ENCODE measurements around the gene NEAT1. TPM values are rescaled to one million over a fixed set of nuclear protein-coding genes. Genes with fewer than 3 reads are reported as not detected.

NEAT1 gene
- total RNA-seq, 2 experiments from 2014 or later: 525 to 618 TPM

DNA sequence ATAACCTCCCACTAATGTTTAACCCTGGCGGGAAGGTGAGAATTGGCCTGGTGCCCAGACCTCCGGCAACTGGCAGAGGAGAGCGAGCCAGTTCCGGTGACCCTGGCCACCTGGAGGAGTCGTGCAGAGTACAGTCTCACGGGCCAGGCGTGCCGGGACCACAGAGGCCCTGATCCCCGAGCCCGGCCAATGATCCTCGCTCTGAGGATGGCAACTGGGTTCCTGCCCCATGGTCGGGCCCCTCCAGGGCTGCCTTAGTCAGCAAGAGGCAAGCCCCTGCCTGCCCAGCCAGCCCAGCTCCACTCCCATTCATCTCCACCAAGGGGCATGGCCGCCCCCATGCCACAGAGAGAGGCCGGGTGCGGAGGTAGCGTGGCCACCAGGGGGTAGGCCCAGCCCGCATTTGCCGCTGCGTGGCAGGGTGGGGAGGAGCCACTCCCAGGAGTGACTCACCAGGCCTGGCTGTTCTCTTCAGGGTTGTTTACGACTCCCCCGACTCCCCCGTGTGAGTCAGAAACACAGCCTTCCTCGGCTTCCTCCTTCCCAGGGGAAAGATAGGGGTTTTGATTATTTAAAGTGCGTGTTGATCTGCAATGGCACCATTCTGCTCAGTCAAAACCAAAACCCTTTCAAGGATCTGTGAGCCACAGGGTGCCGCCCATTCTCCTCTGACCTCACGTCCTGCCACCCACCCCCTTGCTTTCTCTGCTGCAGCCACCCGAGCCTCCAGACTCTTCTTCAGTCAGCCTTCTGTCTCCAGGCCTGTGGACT, 40.4 kb upstream of the NEAT1 start, which contains the start of gene SLC25A45:
Gene SLC25A45 (minus strand): TSS at position 614 of the 771 bp plus-strand sequence. CDS start 695 bp downstream, outside the sequence.
- no peaks in the 10 kb centered on the region for H3K36me3 Mint-ChIP-seq
- CTCF ChIA-PET: interaction anchor here (0.6 to 3.5 kb wide), 14 partner anchors 14 to 165 kb away, joined by 3 to 22 read pairs (median 4); partner anchors contain the start of gene MALAT1
- peak; percentile 94 for DNase-seq
- peak within 1 kb of the TSS; percentile 80 for H3K4me3 Mint-ChIP-seq
- ATAC-seq: peak; percentile 84
- H3K27me3 Mint-ChIP-seq: no peaks in the 10 kb centered on the region
- H3K27ac Mint-ChIP-seq: peak within 1 kb of the TSS; percentile 98
- no peaks in the 10 kb centered on the region for H3K9me3 Mint-ChIP-seq (ENCODE audit: low read depth)
- peaks cover 51% of the 10 kb centered on the region for H3K4me1 Mint-ChIP-seq

DNA sequence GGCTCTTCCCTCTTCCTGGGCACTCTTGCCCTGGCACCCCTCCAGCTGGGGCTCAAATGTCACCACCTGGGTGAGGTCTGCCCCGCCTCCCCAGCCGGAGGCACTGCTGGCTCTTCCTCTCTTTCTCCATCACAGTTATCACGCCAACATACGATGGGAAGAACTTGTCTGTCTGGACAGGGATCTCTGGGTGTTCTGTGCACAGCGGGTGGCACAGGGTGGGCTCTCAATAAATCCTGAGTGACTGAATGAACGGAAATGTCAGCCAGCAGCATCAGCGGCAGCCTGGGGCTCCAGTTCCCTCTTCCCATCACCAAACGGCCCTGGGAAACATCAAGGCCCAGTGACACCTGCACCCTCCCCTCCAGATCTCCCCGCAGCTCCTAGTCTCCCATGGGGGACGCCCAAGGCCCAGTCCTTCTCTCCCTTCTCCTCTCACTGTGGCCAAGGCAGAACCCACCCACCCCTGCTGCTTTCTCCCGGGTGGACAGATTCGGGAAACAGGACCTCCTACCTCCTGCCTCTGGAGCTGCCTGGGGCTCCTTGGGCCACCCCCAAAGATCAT, 39.7 kb upstream of the NEAT1 start:
- CTCF ChIA-PET: interaction anchor here (0.7 to 3.5 kb wide), 7 partner anchors 15 to 127 kb away, joined by 3 to 22 read pairs (median 5); no protein-coding TSS in a partner anchor
- DNase-seq: no peak
- Mint-ChIP-seq H3K36me3 (no peaks in the 10 kb centered on the region), H3K9me3 (ENCODE audit: low read depth) (no peaks in the 10 kb centered on the region), H3K4me3 (peak overlapping the region; percentile 80), H3K27ac (peak overlapping the region; percentile 98), H3K27me3 (no peaks in the 10 kb centered on the region), H3K4me1 (peaks cover 54% of the 10 kb centered on the region)
- ATAC-seq: no peak

DNA sequence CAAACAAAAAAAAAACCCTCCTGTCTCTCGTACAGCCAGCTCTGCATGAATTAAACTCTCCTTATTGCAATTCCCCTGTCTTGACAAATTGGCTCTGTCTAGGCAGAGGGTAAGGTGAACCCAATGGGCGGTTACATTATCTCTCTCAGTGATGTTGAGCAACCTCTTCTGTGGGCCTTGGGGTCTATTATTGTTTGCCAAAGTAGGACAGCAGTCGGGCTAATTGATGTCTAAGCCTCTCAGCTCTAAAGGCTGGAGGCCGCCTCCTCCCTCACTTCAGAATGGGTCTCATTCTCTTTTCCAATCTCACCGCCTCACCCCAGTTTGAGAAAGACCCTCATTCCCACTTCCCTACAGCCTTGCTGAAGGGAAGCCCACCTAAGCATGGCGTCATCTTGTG, 38.8 kb upstream of the NEAT1 start:
- CTCF ChIA-PET: interaction anchor here (1.0 to 3.5 kb wide), 2 partner anchors 126 to 157 kb away, joined by 3 to 22 read pairs; no protein-coding TSS in a partner anchor
- Mint-ChIP-seq H3K27me3 (no peaks in the 10 kb centered on the region), H3K36me3 (peaks cover 5% of the 10 kb centered on the region), H3K27ac (peak overlapping the region; percentile 93), H3K9me3 (ENCODE audit: low read depth) (no peaks in the 10 kb centered on the region), H3K4me1 (peaks cover 62% of the 10 kb centered on the region), H3K4me3 (peak overlapping the region; percentile 11)
- DNase-seq: no peak
- no peak for ATAC-seq

DNA sequence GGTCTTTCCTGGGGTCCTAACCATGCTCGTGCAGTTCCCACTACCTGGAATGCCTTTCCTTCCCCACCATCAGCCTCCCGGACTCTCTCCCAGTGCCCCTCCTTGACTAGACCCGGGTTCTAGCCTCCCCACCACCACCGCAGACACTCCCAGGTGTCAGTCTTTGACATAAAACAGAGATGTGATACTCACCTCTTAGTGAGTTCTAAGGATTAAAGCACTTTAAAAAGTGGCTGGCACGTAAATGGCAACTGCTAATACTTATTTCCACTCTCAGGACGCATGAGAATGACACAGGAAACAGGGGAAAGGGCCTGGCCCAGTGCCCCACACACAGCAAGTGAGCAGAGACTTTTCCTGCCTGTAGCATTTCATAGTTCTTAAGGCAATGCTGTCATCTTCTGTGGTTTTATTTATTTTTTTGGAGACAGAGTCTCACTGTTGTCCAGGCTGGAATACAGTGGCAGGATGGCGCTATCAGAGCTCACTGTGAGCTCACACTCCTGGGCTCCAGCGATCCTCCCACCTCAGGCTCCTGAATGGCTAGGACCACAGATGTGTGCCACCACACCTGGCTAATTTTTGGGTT, 38.2 kb upstream of the NEAT1 start:
- peaks cover 7% of the 10 kb centered on the region for H3K36me3 Mint-ChIP-seq

DNA sequence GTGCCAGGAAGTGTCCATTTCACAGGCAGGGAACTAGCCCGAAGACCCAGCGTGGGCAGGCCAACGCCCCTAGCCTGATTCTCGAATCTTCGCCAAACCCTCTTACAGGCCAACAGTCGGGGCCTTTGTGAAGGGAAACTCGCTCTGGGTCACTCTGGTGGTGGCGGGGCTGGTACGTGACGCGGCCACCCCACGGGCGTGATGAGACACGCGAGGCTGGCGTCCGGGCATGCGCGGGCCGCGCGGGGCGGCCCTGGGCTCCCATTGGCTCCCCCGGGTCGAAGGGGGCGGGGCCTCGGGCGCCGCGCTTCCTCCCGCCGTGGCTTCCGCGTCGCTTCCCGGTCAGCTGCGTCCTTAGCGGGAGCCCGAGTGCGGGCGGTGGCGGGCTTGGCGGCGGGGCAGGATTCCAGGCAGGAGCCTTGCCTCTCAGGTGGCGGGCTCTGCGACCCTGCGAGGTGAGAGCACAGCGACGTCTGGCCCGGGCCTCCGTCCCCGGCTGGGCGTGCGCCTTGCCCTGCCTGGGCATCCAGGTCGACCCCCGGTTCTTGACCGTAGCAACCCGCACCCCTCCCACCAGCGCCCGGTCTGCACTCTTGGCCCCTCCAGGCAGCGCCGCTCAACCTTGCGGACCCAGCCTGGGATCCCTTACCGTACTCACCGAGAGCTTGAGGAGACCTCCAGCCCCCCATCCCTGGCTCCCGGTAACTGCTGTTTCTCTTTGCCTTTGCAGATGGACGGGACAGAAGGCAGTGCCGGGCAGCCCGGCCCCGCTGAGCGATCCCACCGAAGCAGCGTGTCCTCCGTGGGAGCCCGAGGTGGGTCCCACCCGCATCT, 36.1 kb upstream of the NEAT1 start, which contains the start of gene FRMD8:
Gene FRMD8 (plus strand): TSS at position 331 of the 834 bp plus-strand sequence. CDS start 400 bp downstream, at position 731.
- peaks cover 75% of the 10 kb centered on the region for H3K4me1 Mint-ChIP-seq
- no peaks in the 10 kb centered on the region for H3K9me3 Mint-ChIP-seq (ENCODE audit: low read depth)
- H3K27me3 Mint-ChIP-seq: no peaks in the 10 kb centered on the region
- CTCF ChIA-PET: interaction anchor here (0.9 to 4.0 kb wide), 15 partner anchors 19 to 172 kb away, joined by 3 to 24 read pairs (median 4); partner anchors contain the start of genes LTBP3, NEAT1 and SCYL1
- DNase-seq: peak; percentile 89
- ATAC-seq: peak; percentile 63
- H3K36me3 Mint-ChIP-seq: peaks cover 7% of the 10 kb centered on the region
- peak within 1 kb of the TSS; percentile 85 for H3K4me3 Mint-ChIP-seq
- peak within 1 kb of the TSS; percentile 93 for H3K27ac Mint-ChIP-seq

More for the DNA sequence above, 38.2 kb upstream of the NEAT1 start:
- Mint-ChIP-seq H3K27me3 (no peaks in the 10 kb centered on the region), H3K4me3 (peak overlapping the region; percentile 27), H3K4me1 (peaks cover 69% of the 10 kb centered on the region), H3K9me3 (ENCODE audit: low read depth) (no peaks in the 10 kb centered on the region), H3K27ac (peak overlapping the region; percentile 93)
- ATAC-seq (no peak), DNase-seq (no peak)
- CTCF ChIA-PET: interaction anchor here (1.0 to 3.5 kb wide), 4 partner anchors 32 to 156 kb away, joined by 3 to 22 read pairs (median 4); no protein-coding TSS in a partner anchor

DNA sequence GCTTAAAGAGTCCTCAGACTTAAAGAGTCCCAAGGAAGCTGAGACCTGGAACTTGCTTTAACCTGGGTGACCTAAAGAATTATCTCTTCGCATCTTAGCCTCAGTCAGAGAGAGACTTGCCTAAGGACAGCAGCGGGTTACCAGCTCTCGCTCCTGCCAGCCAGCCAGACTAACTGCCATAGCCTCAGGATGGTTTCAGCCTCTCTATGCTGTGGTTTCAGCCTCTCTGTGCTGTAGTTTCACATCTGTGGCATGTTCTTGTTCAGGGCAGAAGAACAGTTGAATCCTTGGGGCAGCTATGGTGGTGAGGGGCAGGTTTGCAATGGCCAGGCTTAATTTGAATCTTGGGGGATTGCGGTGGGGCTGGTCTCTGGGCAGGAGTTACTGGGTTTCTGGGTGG, 33.9 kb upstream of the NEAT1 start:
- H3K27me3 Mint-ChIP-seq: no peaks in the 10 kb centered on the region
- peak overlapping the region; percentile 24 for H3K4me3 Mint-ChIP-seq
- CTCF ChIA-PET: interaction anchor here (0.8 to 4.0 kb wide), 10 partner anchors 10 to 152 kb away, joined by 3 to 24 read pairs (median 6); no protein-coding TSS in a partner anchor
- ATAC-seq: no peak
- peak overlapping the region; percentile 8 for H3K27ac Mint-ChIP-seq
- no peaks in the 10 kb centered on the region for H3K9me3 Mint-ChIP-seq (ENCODE audit: low read depth)
- peaks cover 59% of the 10 kb centered on the region for H3K4me1 Mint-ChIP-seq
- no peak for DNase-seq
- H3K36me3 Mint-ChIP-seq: peaks cover 7% of the 10 kb centered on the region

DNA sequence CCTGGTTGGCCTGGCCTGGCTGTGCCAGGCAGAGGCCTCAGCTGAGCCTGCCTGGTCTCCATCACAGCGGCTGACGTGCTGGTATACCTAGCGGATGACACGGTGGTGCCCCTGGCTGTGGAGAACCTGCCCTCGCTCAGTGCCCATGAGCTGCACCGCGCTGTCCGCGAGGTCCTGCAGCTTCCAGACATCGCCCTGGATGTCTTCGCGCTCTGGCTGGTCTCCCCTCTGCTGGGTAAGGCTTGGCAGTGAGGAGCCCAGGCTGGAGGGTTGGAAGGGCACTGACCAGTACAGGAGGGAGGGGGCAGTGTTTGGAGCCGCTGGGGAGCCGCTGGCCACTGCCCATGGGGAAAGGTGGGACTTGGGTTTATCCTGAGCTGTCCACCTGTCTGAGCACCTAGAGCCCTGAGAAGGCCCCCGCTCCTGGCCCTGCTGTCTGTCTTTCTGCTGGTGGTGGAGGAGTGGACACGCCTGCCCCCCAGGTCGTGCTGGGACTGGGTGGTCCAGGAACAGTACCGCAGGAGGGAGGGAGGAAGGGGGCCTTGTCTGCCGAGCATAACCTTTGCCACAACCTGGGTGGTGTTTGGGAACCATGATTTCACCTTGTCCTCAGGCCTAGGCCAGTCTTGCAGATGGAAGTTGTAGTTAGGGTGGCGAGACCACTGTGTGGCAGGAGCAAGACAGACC, 33.2 kb upstream of the NEAT1 start:
- CTCF ChIA-PET: interaction anchor here (1.4 to 4.0 kb wide), 3 partner anchors 27 to 120 kb away, joined by 3 to 24 read pairs (median 6); no protein-coding TSS in a partner anchor
- ATAC-seq (no peak), DNase-seq (no peak)
- no peaks in the 10 kb centered on the region for H3K27me3 Mint-ChIP-seq
- H3K27ac Mint-ChIP-seq: peak overlapping the region; percentile 34
- H3K9me3 Mint-ChIP-seq (ENCODE audit: low read depth): no peaks in the 10 kb centered on the region
- no peak overlapping the region for H3K4me3 Mint-ChIP-seq
- peaks cover 7% of the 10 kb centered on the region for H3K36me3 Mint-ChIP-seq
- peaks cover 52% of the 10 kb centered on the region for H3K4me1 Mint-ChIP-seq

DNA sequence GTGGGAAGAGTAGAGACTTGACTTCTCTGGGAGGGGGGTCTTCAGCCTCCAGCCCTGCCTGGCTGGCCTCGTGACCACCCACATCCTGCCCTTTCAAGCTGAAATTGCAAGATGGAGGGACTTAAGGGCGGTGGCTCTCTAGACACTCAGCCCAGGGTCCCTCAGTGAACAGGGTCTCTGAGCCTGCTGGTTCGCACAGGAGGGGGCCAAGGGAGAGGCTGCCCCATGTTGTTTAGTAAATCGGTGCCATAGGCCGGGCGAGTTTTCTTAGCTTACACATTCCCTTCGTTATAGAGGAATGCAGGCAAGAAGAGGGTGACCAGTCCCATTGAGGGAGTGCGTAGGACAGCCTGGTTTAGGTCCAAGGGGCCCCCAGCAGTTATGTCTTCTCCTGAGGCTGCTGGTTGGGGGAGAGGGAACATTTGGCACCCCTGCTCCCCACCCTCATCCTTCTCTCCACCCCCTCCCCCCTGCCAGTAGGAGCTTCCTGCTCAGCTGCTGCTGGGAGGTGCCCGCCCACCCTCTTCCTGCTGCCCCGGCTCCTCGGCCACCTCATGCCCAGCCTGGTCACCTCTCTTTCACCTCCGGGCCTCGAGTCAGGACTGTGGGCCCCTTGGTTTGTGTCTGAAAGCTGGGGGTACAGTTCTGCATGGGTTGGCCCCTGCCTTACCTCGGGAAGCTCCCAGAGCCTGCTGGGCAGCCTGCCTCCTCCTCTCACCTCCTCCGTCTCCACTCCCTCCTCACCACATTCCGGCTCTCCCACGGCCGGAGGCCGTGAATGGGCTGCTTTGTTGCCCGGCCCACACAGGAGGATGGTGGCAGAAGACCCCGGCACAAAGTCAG, 32.3 kb upstream of the NEAT1 start:
- Mint-ChIP-seq H3K27ac (peak overlapping the region; percentile 5), H3K4me3 (no peak overlapping the region)

DNA sequence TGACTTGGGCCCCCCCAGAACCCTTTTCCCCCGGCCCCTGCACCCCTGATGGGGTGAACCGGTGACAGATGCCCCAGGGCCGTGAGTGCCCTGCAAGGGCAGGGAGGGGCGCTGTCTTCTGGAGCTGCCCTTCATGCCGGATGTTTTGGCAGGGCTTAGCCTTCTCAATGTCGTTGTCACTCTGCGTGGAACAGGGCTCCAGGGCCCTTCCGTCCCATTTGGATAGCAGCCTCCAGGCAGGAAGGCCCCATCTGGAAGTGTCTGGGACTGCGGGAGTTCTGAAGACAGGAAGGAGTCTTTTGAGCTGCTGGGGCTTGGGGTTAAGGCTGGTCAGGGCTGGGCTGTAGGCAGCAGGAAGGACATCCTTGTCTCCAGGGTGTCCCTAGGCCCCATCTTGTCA, 31.6 kb upstream of the NEAT1 start:
- no peak for ATAC-seq
- CTCF ChIA-PET: interaction anchor here (0.8 to 1.4 kb wide), 3 partner anchors 18 to 135 kb away, joined by 3 read pairs; no protein-coding TSS in a partner anchor

More for the DNA sequence above, 32.3 kb upstream of the NEAT1 start:
- CTCF ChIA-PET: interaction anchor here (0.9 to 4.0 kb wide), 3 partner anchors 19 to 119 kb away, joined by 3 to 24 read pairs (median 3); no protein-coding TSS in a partner anchor
- Mint-ChIP-seq H3K27me3 (no peaks in the 10 kb centered on the region), H3K36me3 (peaks cover 7% of the 10 kb centered on the region), H3K4me1 (peaks cover 43% of the 10 kb centered on the region), H3K9me3 (ENCODE audit: low read depth) (no peaks in the 10 kb centered on the region)
- DNase-seq: no peak
- ATAC-seq: no peak

DNA sequence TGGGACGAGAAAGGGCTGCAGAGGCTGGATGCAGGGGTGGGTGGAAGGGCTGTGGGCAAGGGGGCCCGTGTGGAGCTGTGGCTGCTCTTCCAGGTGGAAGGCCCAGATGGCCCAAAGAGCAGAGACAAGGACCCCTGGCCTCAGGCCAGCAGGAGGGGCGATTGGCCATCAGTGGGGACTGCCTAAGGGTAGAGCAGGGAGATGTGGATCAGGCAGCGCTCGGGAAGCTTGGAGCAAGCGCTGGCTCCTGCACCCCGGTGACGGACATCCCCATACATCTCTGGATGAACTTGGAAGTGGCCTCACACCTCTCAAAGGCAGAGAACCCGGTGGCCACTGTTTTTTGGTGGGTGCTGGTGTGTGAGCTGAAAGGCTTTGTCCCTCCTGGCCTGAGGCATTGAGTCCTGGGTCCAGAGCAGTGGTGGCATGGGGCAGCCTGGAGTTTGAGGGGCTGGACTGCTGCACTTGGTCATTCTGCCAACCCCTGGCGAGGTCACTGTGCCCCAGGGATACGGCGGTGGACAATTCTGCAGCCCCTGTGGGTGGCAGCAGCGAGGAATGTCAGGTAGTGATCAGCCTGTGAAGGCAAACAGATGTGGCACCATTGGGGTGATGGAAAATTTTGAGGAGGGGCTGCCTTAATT, 30.3 kb upstream of the NEAT1 start:
- ATAC-seq (no peak), DNase-seq (no peak)
- CTCF ChIA-PET: interaction anchor here (1.2 kb wide), 1 partner anchor 187 kb away, joined by 3 read pairs; no protein-coding TSS in a partner anchor
- Mint-ChIP-seq H3K27ac (no peak overlapping the region), H3K9me3 (ENCODE audit: low read depth) (no peaks in the 10 kb centered on the region), H3K36me3 (peaks cover 9% of the 10 kb centered on the region), H3K4me1 (peaks cover 30% of the 10 kb centered on the region), H3K4me3 (no peak overlapping the region), H3K27me3 (no peaks in the 10 kb centered on the region)

More for the DNA sequence above, 31.6 kb upstream of the NEAT1 start:
- no peak for DNase-seq
- H3K36me3 Mint-ChIP-seq: peaks cover 7% of the 10 kb centered on the region
- no peak overlapping the region for H3K27ac Mint-ChIP-seq
- peaks cover 37% of the 10 kb centered on the region for H3K4me1 Mint-ChIP-seq
- no peak overlapping the region for H3K4me3 Mint-ChIP-seq
- H3K27me3 Mint-ChIP-seq: no peaks in the 10 kb centered on the region
- no peaks in the 10 kb centered on the region for H3K9me3 Mint-ChIP-seq (ENCODE audit: low read depth)

DNA sequence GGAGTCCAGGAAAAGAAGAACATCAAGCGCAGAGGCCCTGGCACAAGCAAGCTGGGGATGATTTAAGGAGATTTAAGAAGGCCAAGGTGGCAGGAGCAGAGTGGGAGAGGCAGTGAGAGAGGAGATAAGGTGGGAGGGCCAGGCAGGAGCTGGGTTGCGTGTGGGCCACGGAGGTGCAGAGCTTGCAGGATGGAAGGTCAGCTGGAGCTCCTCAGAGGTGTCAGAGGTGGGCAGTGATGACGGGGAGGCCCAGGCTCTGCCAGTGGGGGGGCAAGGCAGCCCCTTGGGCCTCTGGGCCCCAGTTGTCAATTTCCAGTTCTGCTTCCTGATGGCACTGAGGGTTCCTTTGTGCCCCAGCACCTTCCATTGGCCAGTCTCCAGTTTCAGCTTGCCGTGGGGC, 29.7 kb upstream of the NEAT1 start:
- DNase-seq (no peak), ATAC-seq (no peak)
- no peak overlapping the region for H3K4me3 Mint-ChIP-seq
- peaks cover 11% of the 10 kb centered on the region for H3K36me3 Mint-ChIP-seq
- CTCF ChIA-PET: interaction anchor here (0.6 to 1.2 kb wide), 2 partner anchors 76 to 188 kb away, joined by 3 read pairs; no protein-coding TSS in a partner anchor
- no peaks in the 10 kb centered on the region for H3K9me3 Mint-ChIP-seq (ENCODE audit: low read depth)
- no peak overlapping the region for H3K27ac Mint-ChIP-seq
- H3K27me3 Mint-ChIP-seq: no peaks in the 10 kb centered on the region
- H3K4me1 Mint-ChIP-seq: peaks cover 27% of the 10 kb centered on the region

Measured in activated CD8-positive, alpha-beta memory T cell treated with anti-CD3 and anti-CD28 coated beads, Interleukin-2, amount 10 ng/mL, durations not matched to agents 7 days and 5 days (primary cell).